Inferior parietal cortex (tissue), 1 donor: ENCODE results near the gene KMT2B.
"Not testable (repeated sequence)": the region's sequence is repeated elsewhere in the genome, so short reads cannot be mapped to it uniquely, and the experiment has no call there.

Experiments used
- DNase-seq: peaks from one replicate; pipeline ENCODE4 v3.0.0-alpha.2; 2016; ENCODE audit errors: extremely low spot score

KMT2B gene

GRCh38 chr19:35756377-35757230 is 38.8 kb downstream of the KMT2B start, which contains the start of gene HSPB6:
TSS of gene HSPB6 (minus strand) at chr19:35757029. CDS start at chr19:35757008, 21 bp downstream.
- DNase-seq = no peak

- no peak for DNase-seq
Observed at GRCh38 chr19:35757231-35757748, 39.5 kb downstream of the KMT2B start.

GRCh38 chr19:35757749-35758608 is 40.2 kb downstream of the KMT2B start, which contains the start of gene PROSER3:
TSS of gene PROSER3 (plus strand) at chr19:35758176. CDS start at chr19:35758216, 40 bp downstream.
- DNase-seq = peak; percentile 100

- no peak for DNase-seq
Observed at GRCh38 chr19:35759697-35760096, 41.9 kb downstream of the KMT2B start.

- no peak for DNase-seq
Observed at GRCh38 chr19:35760711-35761349, 43.0 kb downstream of the KMT2B start.

- no peak for DNase-seq
Observed at GRCh38 chr19:35764432-35765315, 46.9 kb downstream of the KMT2B start.

GRCh38 chr19:35766571-35767104 is 48.8 kb downstream of the KMT2B start:
- DNase-seq = no peak

GRCh38 chr19:35767288-35768081 is 49.7 kb downstream of the KMT2B start:
- DNase-seq = no peak

- DNase-seq = no peak
Observed at GRCh38 chr19:35768082-35768421, 50.2 kb downstream of the KMT2B start.

- not testable (repeated sequence) for DNase-seq
Observed at GRCh38 chr19:35772362-35772761, 54.6 kb downstream of the KMT2B start.

- no peak for DNase-seq
Observed at GRCh38 chr19:35773020-35773806, 55.4 kb downstream of the KMT2B start.

GRCh38 chr19:35774274-35775045 is 56.7 kb downstream of the KMT2B start:
- no peak for DNase-seq

- no peak for DNase-seq
Observed at GRCh38 chr19:35775046-35775297, 57.2 kb downstream of the KMT2B start.

- peak; percentile 98 for DNase-seq
Observed at GRCh38 chr19:35775298-35776101, 57.7 kb downstream of the KMT2B start, which contains the start of gene ARHGAP33. TSS of gene ARHGAP33 (plus strand) at chr19:35775564. CDS start at chr19:35775659, 95 bp downstream.

GRCh38 chr19:35776102-35776788 is 58.4 kb downstream of the KMT2B start:
- no peak for DNase-seq

GRCh38 chr19:35777086-35777841 is 59.5 kb downstream of the KMT2B start:
- no peak for DNase-seq
